Activated CD8-positive, alpha-beta T cell treated with anti-CD3 and anti-CD28 coated beads for 36 hours (primary cell): ENCODE measurements around the gene ENPP1. TPM values are rescaled to one million over a fixed set of nuclear protein-coding genes. Genes with fewer than 3 reads are reported as not detected.
"Not testable (repeated sequence)": the region's sequence is repeated elsewhere in the genome, so short reads cannot be mapped to it uniquely, and the experiment has no call there.

Experiments
- ATAC-seq: fragments of 200-7000 bp; cut with Tn5 transposase; one replicate; pipeline ENCODE4 v1.10.0; 2021; ENCODE audit warnings: mild to moderate bottlenecking, moderate library complexity
- CTCF ChIA-PET: fragments of 350-600 bp; sonication (Branson Sonifier 250); formaldehyde crosslinking; loops from one replicate; lab custom pipeline; 2021; ENCODE audit warnings: antibody characterized with exemption; lab: Charles Lee
- POLR2A ChIA-PET: fragments of 350-600 bp; sonication (Branson Sonifier 250); formaldehyde crosslinking; loops from one replicate; lab custom pipeline; 2021; ENCODE audit warnings: antibody characterized with exemption; lab: Charles Lee
- DNase-seq: peaks from one replicate; pipeline ENCODE4 v3.0.0-alpha.2; 2020
- H3K27ac Mint-ChIP-seq: one replicate; pipeline ENCODE4 v1.8.0; 2021; ENCODE audit warnings: mild to moderate bottlenecking, mixed read lengths
- H3K27me3 Mint-ChIP-seq: one replicate; pipeline ENCODE4 v1.8.0; 2021; ENCODE audit warnings: mixed read lengths
- H3K36me3 Mint-ChIP-seq: one replicate; pipeline ENCODE4 v1.8.0; 2021; ENCODE audit warnings: low read depth, mixed read lengths
- H3K4me1 Mint-ChIP-seq: one replicate; pipeline ENCODE4 v1.8.0; 2021; ENCODE audit warnings: low read depth, mixed read lengths
- H3K4me3 Mint-ChIP-seq: one replicate; pipeline ENCODE4 v1.8.0; 2021; ENCODE audit warnings: mild to moderate bottlenecking, moderate library complexity, mixed read lengths
- H3K9me3 Mint-ChIP-seq: one replicate; pipeline ENCODE4 v1.8.0; 2021; ENCODE audit warnings: mixed read lengths
- CTCF ChIP-seq: fragments of 200-600 bp; IDR thresholded peaks from one replicate; pipeline ENCODE4 v1.8.0; 2022; ENCODE audit warnings: antibody characterized with exemption, mild to moderate bottlenecking
- intact Hi-C: fragments of 100-400 bp; cut with micrococcal nuclease; formaldehyde crosslinking; loops from one replicate; pipeline ENCODE4 v1.10.0; 2022
- total RNA-seq, 2 experiments: library from RNA; stranded (reverse); gene quantifications; one replicate each; pipeline ENCODE4 v1.2.3, GENCODE V29; 2021

Gene ENPP1
- total RNA-seq, 2 experiments from 2014 or later: 0.20 to 0.27 TPM

DNA sequence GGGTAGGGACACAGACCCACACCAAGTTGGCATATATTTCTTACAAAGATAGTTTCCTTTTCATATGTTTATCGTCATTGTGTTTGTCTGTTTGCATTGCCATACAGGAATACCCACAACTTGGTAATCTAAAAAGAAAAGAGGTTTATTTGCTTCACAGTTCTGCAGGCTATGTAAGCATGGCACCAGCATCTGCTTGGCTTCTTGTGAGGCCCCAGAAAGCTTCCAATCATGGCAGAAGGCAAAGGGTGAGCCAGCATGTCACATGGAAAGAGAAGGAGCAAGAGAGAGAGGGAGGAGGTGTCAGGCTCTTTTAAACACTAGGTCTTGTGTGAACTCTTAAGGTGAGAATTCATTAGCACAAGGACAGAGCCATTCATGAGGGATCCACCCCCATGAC is 90.9 kb downstream of the ENPP1 start:
- DNase-seq (no peak), ATAC-seq (no peak)
- Mint-ChIP-seq H3K4me1 (no peaks in the 10 kb centered on the region), H3K4me3 (no peak overlapping the region), H3K27ac (no peak overlapping the region), H3K27me3 (peaks cover 11% of the 10 kb centered on the region), H3K9me3 (no peaks in the 10 kb centered on the region), H3K36me3 (no peaks in the 10 kb centered on the region)
- intact Hi-C loops: no loop called here
- no peak for TF ChIP-seq CTCF
- CTCF ChIA-PET: no interaction called here
- POLR2A ChIA-PET: no interaction called here

DNA sequence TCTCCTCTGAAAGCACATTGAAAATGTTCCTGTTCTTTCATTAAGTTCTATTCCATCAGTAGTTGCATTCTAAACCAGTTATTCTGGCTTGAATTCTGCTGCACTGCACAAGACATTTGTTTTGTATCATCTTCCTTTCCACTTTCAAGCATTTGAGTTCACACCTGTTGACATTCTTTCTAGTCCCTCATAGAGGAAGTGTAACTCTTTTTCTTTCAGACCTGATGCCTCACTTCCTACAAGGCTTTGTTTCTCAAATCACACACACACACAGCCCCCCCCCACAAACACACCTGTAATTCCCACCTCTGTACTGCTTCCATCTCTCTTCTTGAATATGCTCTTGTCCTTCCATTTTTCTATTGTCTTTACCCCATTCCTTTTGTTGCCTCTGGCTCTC is 92.4 kb downstream of the ENPP1 start:
- Mint-ChIP-seq H3K27me3 (peaks cover 9% of the 10 kb centered on the region), H3K36me3 (no peaks in the 10 kb centered on the region)

DNA sequence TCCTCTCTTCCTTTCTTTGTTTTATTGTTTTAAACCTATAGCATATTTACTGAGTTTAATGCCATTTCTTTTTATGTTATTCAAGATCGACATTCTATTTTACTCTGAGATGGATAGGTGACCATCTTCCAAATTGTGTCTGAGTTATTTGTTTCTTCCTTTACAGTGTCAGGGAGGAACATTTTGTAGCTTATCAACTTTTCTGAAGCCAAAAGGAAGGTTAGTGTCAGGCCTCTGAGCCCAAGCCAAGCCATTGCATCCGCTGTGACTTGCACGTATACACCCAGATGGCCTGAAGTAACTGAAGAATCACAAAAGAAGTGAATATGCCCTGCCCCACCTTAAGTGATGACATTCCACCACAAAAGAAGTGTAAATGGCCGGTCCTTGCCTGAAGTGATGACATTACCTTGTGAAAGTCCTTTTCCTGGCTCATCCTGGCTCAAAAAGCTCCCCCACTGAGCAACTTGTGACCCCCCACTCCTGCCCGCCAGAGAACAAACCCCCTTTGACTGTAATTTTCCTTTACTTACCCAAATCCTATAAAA is 93.6 kb downstream of the ENPP1 start:
- H3K4me1 Mint-ChIP-seq, H3K36me3 Mint-ChIP-seq, POLR2A ChIA-PET, H3K27me3 Mint-ChIP-seq, intact Hi-C loops, H3K4me3 Mint-ChIP-seq, H3K27ac Mint-ChIP-seq, H3K9me3 Mint-ChIP-seq, DNase-seq, ATAC-seq: not testable (repeated sequence)
- CTCF ChIA-PET: interaction anchor here (1.5 kb wide), 1 partner anchor 206 kb away, joined by 4 read pairs; no protein-coding TSS in a partner anchor

More for the DNA sequence above, 92.4 kb downstream of the ENPP1 start:
- intact Hi-C loops: no loop called here
- H3K27ac Mint-ChIP-seq: no peak overlapping the region
- no peak overlapping the region for H3K4me3 Mint-ChIP-seq
- no peak for ATAC-seq
- H3K4me1 Mint-ChIP-seq: no peaks in the 10 kb centered on the region
- TF ChIP-seq CTCF: no peak
- CTCF ChIA-PET: interaction anchor here (1.0 to 1.5 kb wide), 2 partner anchors 10 to 205 kb away, joined by 3 to 4 read pairs; no protein-coding TSS in a partner anchor
- H3K9me3 Mint-ChIP-seq: no peaks in the 10 kb centered on the region
- DNase-seq: no peak
- POLR2A ChIA-PET: no interaction called here

DNA sequence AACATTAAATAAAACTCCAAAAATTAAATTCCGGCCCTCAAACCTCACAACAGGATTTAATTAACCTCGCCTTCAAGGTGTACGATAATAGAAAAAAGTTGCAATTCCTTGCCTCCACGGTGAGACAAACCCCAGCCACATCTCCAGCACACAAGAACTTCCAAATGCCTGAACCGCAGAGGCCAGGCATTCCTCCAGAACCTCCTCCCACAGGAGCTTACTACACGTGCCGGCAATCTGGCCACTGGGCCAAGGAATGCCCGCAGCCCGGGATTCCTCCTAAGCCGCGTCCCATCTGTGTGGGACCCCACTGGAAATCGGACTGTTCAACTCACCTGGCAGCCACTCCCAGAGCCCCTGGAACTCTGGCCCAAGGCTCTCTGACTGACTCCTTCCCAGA is 95.9 kb downstream of the ENPP1 start:
- H3K27ac Mint-ChIP-seq, DNase-seq, ATAC-seq, H3K27me3 Mint-ChIP-seq, H3K4me1 Mint-ChIP-seq, H3K36me3 Mint-ChIP-seq, intact Hi-C loops, H3K9me3 Mint-ChIP-seq, CTCF ChIA-PET, H3K4me3 Mint-ChIP-seq, POLR2A ChIA-PET: not testable (repeated sequence)

- POLR2A ChIA-PET, H3K4me1 Mint-ChIP-seq, H3K27ac Mint-ChIP-seq, intact Hi-C loops, ATAC-seq, H3K4me3 Mint-ChIP-seq, H3K36me3 Mint-ChIP-seq, DNase-seq, H3K9me3 Mint-ChIP-seq: not testable (repeated sequence)
- H3K27me3 Mint-ChIP-seq: peaks cover 23% of the 10 kb centered on the region
- CTCF ChIA-PET: interaction anchor here (1.2 to 1.9 kb wide), 2 partner anchors 213 to 280 kb away, joined by 3 to 11 read pairs; no protein-coding TSS in a partner anchor
Observed at GRCh38 chr6:131908787-131909186, 101.0 kb downstream of the ENPP1 start.

- TF ChIP-seq CTCF: peak; percentile 89
- peak; percentile 97 for ATAC-seq
- peaks cover 24% of the 10 kb centered on the region for H3K27me3 Mint-ChIP-seq
- no peak overlapping the region for H3K4me3 Mint-ChIP-seq
- DNase-seq: peak; percentile 87
- H3K36me3 Mint-ChIP-seq: no peaks in the 10 kb centered on the region
- H3K27ac Mint-ChIP-seq: no peak overlapping the region
- intact Hi-C loops: loop anchor here (2.0 to 10.0 kb wide), 2 partner anchors 125 to 225 kb away; no protein-coding TSS in a partner anchor
- no peaks in the 10 kb centered on the region for H3K9me3 Mint-ChIP-seq
- peaks cover 7% of the 10 kb centered on the region for H3K4me1 Mint-ChIP-seq
- ChIA-PET CTCF (interaction anchor here (0.7 to 3.2 kb wide), 29 partner anchors 10 to 676 kb away, joined by 3 to 44 read pairs (median 3); partner anchors contain the start of gene MED23), POLR2A (no interaction called here)
Observed at GRCh38 chr6:131909408-131910218, 101.8 kb downstream of the ENPP1 start.
